ENCODE measurements around the gene COTL1. TPM values are rescaled to one million over a fixed set of nuclear protein-coding genes. Genes with fewer than 3 reads are reported as not detected.
"Not testable (repeated sequence)": the region's sequence is repeated elsewhere in the genome, so short reads cannot be mapped to it uniquely, and the experiment has no call there.

COTL1 gene
- total and polyA plus RNA-seq, 2 donors, result 31.8 to 82.7 TPM

- Histone ChIP-seq H3K4me3 (ENCODE audit: low read depth, low read length) (no peak overlapping the region), H3K36me3 (ENCODE audit: insufficient read depth) (no peaks in the 10 kb centered on the region), H3K4me1 (ENCODE audit: insufficient read depth) (no peaks in the 10 kb centered on the region), H3K27ac (ENCODE audit: low read depth) (no peak overlapping the region)
- DNase-seq (ENCODE audit: extremely low spot score), result no peak
- WGBS, result 88% methylated on average over 11 of the region's 11 CpGs
Measured at GRCh38 chr16:84519855-84520254, 98.0 kb downstream of the COTL1 start.

- H3K36me3 ChIP-seq (ENCODE audit: insufficient read depth), result no peaks in the 10 kb centered on the region
- H3K4me3 ChIP-seq (ENCODE audit: low read depth, low read length), result no peak overlapping the region
- H3K27ac ChIP-seq (ENCODE audit: low read depth), result no peak overlapping the region
- no peaks in the 10 kb centered on the region for H3K4me1 ChIP-seq (ENCODE audit: insufficient read depth)
- no peak for DNase-seq (ENCODE audit: extremely low spot score)
- WGBS, result 88% methylated on average over 17 of the region's 17 CpGs
Measured at GRCh38 chr16:84518804-84519341, 99.0 kb downstream of the COTL1 start.

GRCh38 chr16:84518220-84518619 is 99.7 kb downstream of the COTL1 start:
- WGBS, result 93% methylated on average over 3 of the region's 3 CpGs

GRCh38 chr16:84517366-84517765 is 100.5 kb downstream of the COTL1 start:
- WGBS, result 76% methylated on average over 12 of the region's 12 CpGs
- H3K36me3 ChIP-seq (ENCODE audit: insufficient read depth), result no peaks in the 10 kb centered on the region
- no peak overlapping the region for H3K4me3 ChIP-seq (ENCODE audit: low read depth, low read length)
- H3K27ac ChIP-seq (ENCODE audit: low read depth), result no peak overlapping the region
- DNase-seq (ENCODE audit: extremely low spot score), result no peak
- no peaks in the 10 kb centered on the region for H3K4me1 ChIP-seq (ENCODE audit: insufficient read depth)

More at GRCh38 chr16:84518220-84518619, 99.7 kb downstream of the COTL1 start:
- H3K4me1 ChIP-seq (ENCODE audit: insufficient read depth); H3K36me3 ChIP-seq (ENCODE audit: insufficient read depth); DNase-seq (ENCODE audit: extremely low spot score); H3K27ac ChIP-seq (ENCODE audit: low read depth); H3K4me3 ChIP-seq (ENCODE audit: low read depth, low read length): not testable (repeated sequence)

Other genes starting within 250 kb of the COTL1 start
- gene ATP2C2, start 249.5 kb downstream of the COTL1 start, total RNA-seq, result 5.0 TPM
- 2.3 TPM for gene ATP2C2, start 249.5 kb downstream of the COTL1 start, polyA plus RNA-seq
- 18.0 TPM for gene MEAK7, start 113.4 kb downstream of the COTL1 start, total RNA-seq
- gene MEAK7, start 113.4 kb downstream of the COTL1 start, polyA plus RNA-seq, result 11.2 TPM
- gene KLHL36, start 30.4 kb upstream of the COTL1 start, total RNA-seq, result 41.2 TPM
- 34.8 TPM for gene KLHL36, start 30.4 kb upstream of the COTL1 start, polyA plus RNA-seq
- 44.6 TPM for gene USP10, start 81.9 kb upstream of the COTL1 start, total RNA-seq
- 39.5 TPM for gene USP10, start 81.9 kb upstream of the COTL1 start, polyA plus RNA-seq
- 69.1 TPM for gene CRISPLD2, start 201.9 kb upstream of the COTL1 start, total RNA-seq
- 228 TPM for gene CRISPLD2, start 201.9 kb upstream of the COTL1 start, polyA plus RNA-seq